GM21529 (cell line): ENCODE data around the gene FAM53B.

ENCODE experiments used
- ATAC-seq: cut with Tn5 transposase; IDR thresholded peaks from one replicate; pipeline ENCODE4 v1.9.1; 2021; ENCODE audit not compliant: unreplicated experiment

Gene FAM53B

DNA sequence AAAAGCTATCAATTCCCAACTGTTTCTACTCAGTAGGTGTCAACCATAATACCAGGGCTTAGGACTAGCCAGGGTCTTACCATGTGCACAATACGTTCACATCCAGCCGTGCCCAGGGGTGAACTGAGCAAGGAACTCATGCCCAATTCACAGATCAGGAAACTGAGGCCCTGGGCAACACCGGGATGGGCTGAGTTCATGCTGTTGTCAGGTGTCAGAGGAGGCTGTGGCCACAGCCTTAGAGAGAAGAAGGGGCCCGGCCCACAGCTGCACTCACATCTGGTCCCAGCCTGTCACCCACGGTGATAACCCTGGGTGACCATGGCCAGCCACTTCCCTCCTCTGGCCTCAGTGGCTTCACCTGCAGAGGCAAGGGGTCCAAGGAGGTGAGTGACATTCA is 92.0 kb downstream of the FAM53B start:
- ATAC-seq, result no peak

DNA sequence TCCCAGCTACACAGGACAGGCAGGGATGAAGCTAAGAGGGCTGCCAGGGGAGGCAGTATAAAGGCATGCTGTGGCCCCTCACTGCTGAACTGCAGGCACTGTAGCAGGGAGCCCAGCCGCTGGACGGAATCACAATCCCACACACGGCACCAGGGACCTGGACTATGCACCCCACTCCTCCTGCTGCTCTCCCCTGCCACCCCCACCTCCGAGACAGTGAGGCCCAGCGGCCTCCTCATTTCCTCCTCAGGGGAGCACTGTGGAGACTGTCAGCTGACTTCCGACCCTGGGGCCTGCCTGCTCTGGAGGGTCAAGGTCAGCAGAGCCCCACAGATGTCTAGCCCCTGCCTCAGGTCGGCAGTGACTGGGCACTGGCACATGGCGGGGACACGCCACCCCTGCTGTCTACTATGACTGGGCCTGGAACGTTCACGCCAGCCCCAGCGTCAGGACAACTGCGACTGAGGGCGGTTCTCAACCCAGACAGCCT is 92.7 kb downstream of the FAM53B start:
- ATAC-seq, result no peak

DNA sequence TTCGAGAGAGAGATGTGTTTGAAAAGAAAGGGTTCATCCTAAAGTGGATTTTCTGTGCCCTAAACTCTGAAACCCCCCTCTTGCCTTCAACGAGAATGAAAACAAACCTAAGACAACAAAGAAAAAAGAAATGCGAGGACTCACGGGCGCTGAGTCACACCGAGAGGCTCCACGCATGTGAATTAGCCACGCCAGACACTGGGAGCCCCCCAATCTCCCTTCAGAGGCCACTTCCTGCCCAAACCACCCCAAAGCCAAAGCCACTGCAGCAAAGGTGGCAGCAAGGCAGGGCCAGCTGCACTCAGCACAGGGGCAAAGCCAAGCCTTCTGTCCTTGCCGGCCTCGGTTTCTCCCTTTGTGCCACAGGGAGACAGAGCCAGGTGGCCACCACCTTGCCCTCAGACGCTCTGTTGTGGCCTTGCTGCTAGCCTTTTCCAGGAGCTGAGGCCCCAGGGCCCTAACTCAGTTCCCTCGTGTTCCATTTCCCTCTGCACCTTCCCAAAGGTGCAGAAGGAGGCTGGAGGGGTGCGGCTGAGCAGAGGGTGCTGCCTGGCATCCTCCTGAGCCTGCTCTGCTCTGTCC is 93.3 kb downstream of the FAM53B start:
- ATAC-seq, result peak; percentile 51

DNA sequence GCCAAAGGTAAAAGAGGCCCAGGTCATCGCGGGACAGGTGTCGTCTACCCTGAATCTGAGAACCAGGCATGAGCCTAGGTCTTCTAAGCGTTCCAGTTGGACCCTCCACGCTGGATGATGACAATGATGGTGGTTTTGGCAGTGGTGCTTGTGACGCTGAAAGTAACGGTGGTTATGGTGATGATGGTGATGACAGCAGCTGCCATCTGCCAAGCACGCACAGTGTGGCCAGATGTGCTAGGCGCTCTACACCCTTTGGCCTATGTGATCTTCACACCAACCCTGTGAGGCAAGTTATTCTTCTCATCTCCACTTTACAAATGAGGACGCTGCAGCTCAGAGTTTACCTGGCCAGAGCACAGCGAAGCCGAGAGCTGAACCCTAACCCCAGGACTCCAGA is 93.9 kb downstream of the FAM53B start:
- ATAC-seq, result no peak

DNA sequence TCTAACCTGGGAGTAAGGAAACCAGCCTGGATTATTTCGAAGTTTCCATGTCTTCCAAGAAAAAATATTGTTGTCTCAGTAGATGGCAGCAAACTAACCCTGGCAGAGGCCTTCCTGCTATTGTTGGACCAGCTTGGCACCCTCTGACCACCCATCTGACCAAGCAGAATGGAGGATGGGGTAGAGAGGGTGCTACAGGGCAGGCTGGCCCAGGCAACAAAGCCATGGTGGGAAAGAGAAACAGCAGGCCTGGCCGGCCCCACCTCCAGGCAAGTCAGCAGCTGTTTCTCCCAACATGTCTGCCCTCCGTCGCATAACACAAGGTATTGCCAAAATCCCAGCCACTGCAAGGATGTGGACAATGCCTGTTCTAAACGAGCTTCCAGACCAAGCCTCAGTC is 95.0 kb downstream of the FAM53B start:
- no peak for ATAC-seq

DNA sequence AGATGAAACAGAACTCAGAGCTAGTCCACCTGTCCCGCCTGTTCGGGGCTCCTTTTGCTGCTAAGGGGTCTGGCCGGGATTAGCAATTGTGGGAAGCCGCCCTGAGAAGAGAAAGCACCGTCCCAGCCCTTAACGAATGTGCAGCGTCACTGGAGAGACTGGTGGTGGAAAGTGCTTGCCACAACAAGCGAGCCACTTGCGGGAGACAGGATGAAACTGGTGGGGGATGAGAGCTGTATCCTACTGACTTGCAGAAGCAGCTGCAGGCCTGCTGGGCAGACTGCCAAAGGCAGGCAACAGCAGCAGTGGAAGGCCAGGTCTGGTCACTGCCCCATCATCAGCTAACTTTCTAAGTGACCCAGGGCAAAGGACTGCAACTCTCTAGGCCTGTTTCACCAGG is 95.4 kb downstream of the FAM53B start:
- ATAC-seq, result no peak

DNA sequence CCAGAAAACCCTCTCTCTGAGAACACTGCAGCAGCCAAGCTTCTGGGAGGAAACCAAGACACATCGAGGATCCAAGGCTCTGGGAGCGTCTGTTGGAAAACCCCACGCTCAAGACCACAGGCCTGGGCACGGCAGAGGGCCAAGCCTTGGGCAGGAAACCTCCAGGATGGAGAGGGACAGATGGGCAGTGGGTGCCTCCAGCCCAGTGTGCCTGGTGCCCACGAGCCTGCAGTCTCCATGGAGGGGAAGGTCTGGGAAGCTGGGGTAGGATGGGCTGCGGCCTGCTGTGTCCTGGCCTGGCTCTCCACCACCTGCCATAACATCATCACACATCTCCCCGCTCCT is 96.1 kb downstream of the FAM53B start:
- no peak for ATAC-seq

DNA sequence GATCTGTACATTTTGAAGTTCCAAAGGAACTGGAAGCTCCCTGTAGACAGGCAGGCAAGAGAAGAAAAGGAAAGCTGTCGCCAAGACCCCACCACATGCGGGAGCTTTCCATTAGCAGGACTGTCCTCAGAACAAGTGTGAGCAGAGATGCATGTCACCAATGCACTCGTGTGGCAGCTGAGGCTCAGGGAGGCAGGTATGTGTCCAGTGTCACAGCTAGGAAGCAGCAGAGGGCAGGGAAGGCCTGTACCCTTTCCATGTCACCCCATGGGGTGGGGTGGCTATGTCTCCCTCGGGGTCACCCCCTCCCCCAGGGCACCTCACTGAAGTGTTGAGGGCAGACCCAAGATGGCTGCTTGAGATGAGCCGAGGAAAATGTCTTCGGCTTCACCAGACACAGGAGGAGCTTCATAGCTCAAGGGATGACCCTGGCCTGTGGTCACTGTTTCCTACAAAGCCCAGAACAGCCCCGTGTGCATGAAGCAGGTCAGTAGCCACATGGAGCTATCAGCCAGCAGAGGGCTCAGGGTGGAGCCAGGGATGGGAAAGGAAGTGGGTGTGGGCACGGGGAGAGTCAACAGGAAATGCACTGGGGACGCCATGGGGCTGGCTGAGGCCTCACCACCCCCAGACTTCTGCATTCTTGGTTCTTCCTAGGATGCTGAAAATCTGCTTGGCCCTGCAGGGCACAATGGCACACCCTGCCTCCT is 96.6 kb downstream of the FAM53B start:
- peak; percentile 74 for ATAC-seq

DNA sequence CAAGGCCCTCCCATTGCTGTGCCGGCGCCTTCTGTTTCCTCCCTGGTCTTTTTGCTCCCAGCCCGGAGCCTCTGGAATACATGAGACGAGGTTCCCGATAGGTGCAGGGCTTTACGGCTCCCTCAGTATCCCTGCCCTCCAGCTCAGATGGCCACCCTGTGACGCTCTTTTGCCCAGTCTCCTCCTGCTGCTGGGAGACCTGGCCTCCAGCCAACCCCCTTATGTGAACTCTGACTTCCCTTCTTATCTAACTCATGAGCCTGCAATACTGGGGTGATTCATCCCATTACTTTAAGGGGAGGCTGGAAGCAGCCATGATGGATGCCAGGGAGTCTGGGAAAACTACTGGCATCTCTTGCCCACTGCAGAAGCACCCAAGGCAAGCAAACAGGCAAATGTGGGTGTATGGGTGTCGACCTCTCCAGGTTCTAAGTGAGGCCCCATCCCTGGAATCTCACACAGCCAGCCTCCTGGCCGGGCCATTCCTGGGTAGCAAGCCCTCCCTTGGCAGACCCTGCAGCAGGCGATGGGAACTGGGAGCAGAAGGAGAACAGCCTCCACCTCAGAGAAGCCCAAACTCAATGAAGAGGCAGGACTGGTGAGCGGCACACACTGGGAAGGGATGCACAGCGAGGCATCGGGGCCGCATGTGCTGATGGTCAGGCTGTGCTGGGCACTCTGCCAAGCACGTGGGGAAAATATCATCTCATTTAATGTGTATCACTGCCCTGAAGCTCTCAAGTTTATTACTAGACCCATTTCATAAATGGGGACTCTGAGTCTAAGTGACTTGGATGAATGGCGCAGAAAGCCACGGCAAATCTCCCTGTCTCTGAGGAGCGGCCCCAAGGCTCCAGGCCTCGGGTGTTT is 97.5 kb downstream of the FAM53B start:
- ATAC-seq, result no peak

DNA sequence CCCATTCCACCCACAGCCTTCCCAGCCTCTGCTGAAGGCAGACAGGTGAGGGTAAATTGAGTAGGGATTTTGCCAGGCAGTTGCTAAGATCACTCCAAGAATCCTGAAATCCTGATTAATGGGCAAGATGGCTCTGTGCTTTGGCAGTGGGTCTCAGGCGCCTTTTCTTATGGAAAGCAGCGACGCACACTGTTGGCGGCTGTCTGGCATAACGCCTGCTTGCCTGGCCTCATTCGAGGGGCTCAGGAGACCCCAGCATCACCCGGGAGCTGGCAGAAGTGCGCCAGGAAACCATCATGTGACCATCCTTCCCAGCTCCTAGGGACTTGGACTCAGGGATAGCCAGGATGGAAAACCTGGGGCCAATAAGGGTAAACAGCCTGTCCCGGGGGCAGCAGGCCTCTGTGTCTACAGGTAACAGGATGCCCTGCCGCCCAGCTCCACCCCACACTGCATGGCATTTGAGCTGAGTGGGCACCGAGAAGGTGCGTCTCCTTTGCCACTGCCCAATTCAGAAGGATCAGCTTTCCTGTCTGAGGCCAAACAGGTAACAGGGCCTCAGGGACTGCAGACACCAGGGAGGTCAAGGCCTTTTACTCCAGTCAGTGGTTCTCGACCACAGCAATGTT is 98.6 kb downstream of the FAM53B start:
- ATAC-seq, result no peak

DNA sequence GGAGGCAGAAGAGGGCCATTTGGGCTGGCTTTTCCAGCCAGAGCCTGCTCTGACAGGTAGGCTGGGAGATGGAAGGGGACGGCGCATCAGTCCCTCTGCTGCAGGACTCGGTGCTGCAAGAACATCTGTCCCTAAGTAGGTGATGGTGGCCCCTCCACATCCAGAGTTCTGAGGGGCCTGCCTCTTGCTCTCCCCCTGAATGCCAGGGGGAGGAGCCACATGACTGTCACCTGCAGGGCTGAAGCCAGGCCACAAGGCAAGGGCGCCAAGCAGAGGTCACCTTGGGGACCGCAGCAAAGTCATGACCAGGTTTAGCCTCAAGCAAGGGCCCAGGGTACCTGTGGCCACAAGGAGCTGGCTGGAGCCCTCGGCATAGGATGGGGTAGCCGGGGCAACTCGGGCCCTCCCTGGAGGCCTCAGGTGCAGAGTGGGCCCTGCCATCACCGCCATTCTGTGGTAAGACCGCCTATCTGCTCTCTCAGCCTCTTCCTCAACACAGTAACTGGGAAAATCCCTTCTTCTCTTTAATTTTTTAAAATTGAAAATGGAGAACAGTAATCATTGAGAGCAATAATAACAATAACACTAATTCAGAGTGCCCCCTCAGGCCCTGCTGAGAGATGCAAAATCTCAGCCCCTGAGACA is 99.3 kb downstream of the FAM53B start:
- no peak for ATAC-seq

DNA sequence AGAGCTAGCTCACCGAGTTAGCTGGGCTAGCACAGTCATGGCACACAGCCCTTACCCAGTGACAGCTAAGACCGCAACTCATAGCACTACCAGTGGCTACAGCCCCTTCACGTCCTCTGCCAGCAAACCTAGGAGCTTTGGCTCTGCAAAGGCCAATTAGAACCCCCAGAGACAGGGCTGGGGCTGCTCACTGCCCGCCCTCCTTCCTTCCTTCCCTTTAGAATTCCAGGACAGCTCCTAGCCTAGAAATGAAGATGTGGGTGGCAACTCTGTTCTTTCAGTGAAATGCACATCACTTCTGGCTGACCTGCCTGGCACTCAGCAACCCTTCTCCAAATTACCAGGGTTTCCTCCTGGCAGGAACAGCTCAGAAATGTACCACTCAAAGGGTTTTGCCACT is 99.9 kb downstream of the FAM53B start:
- ATAC-seq, result no peak

DNA sequence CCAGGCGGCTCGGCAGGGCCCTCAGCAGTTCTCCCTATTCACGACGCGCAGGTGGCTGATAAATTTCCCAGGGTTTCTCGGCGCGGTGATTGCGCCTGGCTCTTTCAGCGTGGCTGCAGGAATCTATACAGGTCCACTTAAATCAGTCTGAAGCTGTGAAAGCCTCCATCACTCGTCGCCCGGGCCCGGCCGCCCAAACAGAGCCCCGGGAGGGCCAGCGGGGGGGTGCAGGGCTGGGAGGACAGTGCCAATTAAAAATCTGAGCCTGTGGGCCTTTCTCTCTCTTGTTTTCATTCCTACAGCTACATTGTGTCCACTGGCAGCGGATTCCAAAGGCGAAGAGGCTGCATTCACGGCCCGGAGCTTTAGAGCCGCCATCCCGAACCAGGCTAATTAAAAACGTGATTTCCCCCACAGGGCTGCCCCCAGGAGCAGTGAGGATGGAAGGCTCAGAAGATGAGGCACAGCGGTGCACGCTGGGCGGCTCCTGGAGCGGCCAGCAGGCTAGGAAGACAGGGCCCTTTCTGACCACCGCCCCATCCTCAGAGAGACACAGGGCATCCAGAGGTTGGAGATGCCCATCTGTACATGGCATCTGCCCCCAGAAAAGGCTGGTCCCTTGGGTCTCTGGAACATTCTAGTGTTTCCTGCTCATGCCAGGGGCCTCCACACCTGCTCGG is 100.7 kb downstream of the FAM53B start:
- no peak for ATAC-seq

DNA sequence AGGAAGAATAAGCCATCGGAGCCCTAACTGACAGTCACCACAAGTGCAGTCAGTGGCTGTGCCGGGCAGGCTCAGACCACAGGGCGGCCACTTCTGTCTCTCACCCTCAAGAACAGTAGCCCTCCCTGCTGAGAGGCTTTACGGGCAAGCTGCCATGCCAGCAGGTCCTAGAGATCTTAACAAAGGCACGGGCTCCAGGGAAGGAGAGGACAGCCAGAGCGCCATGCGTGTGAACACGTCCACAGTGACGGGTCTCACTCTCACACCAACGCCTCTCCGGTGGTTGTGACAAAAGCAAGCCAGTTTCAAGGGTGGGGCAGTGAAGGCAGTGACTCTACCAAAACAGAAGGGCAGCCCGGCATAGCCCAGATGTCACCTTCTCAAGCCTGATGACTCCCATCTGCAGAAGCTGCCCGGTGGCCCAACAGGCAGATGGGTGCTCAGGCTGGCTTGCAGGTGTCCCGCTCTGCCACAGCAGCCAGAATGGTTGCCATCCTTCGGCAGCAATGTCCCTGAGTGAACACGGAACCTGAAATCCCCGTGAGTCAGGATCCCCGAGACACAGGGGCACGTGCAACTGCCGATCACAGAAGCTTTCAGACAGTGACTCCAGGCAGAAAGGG is 102.0 kb downstream of the FAM53B start:
- ATAC-seq, result no peak

DNA sequence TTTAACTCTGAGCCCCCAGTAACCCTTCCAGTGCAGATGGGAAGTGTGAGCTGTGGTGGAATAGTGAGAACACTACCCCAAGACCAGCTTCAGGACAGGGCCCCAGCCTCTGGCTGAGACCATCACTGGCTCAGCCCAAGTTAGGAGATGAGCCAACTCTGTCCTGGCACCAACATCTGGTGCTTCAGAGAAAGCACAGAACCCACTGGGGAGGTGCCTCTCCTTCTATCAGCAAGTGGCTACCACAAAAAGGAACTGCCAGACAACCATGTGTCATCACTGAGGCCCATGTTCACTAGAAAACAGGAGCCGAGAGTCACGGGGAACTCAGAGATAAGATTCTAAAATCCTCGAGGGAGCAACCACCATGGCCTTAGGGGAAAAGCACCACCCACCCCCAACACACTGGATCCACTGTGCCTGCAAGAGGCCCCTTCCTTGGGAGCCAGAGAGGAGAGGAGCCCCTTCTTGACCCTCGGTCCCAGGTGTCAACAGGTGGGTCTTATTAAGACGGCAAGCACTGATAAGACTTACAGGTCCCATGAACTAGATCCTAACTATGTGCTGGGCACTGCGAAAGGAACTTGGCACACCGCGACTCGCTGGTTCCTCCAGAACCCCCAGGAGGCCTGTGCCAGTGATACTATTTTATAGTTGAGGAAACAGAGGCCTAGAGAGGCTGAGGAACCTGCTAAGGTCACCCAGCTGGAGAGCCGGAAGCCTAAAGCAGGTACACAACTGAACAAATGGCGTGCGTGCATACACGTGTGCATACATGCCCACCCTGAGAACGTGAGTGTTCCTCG is 102.7 kb downstream of the FAM53B start:
- ATAC-seq, result peak; percentile 59

DNA sequence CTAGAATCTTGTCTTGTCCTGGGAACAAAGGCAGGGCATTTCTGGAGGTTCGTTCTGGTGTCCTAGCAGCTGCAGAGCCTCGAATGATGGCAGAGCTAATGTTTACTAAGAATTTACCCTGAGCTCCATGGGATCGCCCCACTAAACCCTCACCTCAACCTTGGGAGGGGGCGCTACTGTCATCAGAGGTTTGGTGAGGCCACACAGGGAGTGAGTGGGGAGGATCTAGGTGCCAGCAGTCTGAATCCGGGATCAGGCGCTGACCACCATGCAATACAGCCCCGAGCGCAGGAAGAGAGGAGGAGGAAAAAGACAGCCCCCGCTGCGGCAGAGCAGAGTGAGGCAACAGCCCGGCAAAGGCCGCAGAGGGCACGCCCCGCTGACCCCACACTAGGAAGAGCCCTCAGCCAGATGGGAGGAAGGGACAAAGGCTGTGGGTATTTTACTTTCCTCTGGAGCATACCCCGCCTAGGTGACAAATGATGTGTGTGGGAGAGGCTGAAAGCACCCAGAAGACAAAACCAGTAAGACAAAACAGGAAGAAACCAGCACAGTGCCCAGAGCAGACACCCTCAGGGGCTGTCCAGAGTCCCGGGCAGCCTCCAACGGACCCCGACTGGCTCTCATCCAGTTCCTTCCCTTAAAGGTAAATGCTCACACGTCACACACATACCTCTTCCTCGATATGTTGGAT is 103.5 kb downstream of the FAM53B start:
- ATAC-seq, result peak; percentile 61

DNA sequence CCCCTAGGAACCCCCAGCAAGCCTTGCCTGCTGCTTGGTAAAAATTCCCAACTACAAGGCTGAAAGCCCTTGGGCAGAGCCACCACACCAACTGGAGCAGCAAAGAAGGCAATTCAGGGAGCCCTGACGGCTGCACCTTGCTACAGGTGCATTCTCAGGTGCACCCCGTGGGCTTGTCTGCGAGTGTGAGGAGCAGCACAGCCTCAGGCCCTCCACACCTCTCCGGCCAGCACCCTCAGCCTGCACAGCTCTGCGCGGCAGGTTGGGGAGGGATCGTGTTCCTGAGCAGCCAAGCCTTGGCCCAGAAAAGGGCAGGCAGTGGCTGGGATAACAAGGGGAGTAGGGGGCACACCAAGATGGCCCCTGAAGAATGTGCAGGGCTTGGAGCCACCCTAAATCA is 104.1 kb downstream of the FAM53B start:
- ATAC-seq, result no peak

DNA sequence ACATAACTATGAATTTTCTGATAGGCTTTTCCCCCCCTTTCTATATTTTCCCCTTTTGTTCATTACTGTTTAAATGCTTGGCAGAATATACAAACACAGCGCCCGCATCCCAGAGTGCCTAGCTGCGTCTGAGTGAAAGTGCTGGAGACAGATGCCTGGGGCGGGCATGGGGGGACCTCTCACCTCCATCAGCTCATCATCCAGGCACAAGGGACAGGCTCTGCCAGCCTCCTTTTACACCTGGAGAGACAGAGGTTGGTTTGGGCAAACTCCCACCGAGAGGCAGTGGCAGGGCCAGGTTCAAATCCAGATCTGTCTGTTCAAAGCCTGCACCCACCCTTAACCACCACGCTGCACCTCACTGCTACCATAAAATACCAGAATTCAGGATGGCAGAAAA is 104.5 kb downstream of the FAM53B start:
- no peak for ATAC-seq

DNA sequence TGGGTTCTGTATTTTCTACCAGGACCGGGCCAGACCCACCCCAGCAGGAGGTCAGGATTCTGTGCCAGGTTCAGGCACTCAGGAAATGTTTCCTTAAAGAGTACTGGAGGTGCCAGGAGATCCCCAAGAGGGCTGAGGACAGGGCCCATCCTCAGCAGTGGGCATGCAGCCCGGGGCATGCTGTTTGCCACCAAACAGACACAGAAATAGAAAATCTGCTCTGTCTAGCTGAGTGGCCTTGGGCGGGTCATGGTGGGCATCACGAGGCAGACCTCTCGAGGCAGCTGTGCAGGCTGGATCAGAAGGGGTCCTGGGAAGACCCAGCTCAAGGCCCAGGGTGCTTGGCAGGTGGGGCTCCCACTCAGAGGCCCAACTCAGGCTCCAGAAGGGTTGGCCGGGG is 105.0 kb downstream of the FAM53B start:
- ATAC-seq, result no peak
